ENCODE measurements around the gene CCDC87.

CCDC87 gene

DNA sequence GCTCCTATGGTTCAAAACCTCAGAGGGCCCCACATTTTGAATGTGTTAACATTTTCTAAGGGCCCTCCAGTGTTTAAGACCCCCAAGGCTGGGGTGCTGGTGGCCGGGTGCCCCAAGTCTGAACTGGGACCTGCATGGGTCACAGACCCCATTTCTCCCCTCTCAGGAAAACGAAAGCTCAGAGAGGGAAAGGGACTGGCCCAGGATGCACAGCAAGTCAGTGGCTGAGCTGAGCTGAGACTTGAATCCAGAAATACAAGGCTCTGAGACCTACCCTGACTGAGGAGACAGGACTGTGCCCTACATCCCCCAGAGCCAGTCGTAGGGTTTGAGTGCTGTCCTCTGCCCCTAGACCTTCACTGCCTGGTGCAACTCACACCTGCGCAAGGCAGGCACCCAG, 42.0 kb downstream of the CCDC87 start:
- Histone ChIP-seq H3F3A (ENCODE audit: low read depth) (no peaks in the 10 kb centered on the region), H3K9ac (ENCODE audit: low read depth, low read length, poor library complexity, severe bottlenecking) (no peak overlapping the region), H3K4me2 (ENCODE audit: low read depth, low read length, poor library complexity, severe bottlenecking) (no peak overlapping the region), H3K9me3 (ENCODE audit: insufficient read depth, low read depth, low read length) (no peaks in the 10 kb centered on the region), H3K9me2 (replicated peaks; ENCODE audit: low read depth, low read length) (no peaks in the 10 kb centered on the region), H3K4me3 (ENCODE audit: low read length, poor library complexity, severe bottlenecking) (no peak overlapping the region), H3K4me1 (ENCODE audit: insufficient read depth, low read length, poor library complexity, severe bottlenecking) (no peaks in the 10 kb centered on the region), H4K20me1 (ENCODE audit: insufficient read depth, low read length, poor library complexity, severe bottlenecking) (no peaks in the 10 kb centered on the region), H3K79me2 (ENCODE audit: insufficient read depth, low read length) (no peaks in the 10 kb centered on the region), H3K36me3 (ENCODE audit: insufficient read depth, low read length) (no peaks in the 10 kb centered on the region), H3K27me3 (ENCODE audit: insufficient read depth, low read length, poor library complexity, severe bottlenecking) (no peaks in the 10 kb centered on the region), H2AFZ (ENCODE audit: low read length) (no peak overlapping the region)
- TF ChIP-seq EZH2phosphoT487 (IDR thresholded peaks at IDR 0.05; ENCODE audit: borderline replicate concordance): no peak
- TF ChIP-seq, protein P1, sequence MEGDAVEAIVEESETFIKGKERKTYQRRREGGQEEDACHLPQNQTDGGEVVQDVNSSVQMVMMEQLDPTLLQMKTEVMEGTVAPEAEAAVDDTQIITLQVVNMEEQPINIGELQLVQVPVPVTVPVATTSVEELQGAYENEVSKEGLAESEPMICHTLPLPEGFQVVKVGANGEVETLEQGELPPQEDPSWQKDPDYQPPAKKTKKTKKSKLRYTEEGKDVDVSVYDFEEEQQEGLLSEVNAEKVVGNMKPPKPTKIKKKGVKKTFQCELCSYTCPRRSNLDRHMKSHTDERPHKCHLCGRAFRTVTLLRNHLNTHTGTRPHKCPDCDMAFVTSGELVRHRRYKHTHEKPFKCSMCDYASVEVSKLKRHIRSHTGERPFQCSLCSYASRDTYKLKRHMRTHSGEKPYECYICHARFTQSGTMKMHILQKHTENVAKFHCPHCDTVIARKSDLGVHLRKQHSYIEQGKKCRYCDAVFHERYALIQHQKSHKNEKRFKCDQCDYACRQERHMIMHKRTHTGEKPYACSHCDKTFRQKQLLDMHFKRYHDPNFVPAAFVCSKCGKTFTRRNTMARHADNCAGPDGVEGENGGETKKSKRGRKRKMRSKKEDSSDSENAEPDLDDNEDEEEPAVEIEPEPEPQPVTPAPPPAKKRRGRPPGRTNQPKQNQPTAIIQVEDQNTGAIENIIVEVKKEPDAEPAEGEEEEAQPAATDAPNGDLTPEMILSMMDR (conservative IDR thresholded peaks at IDR 0.05; ENCODE audit: low read length): no peak

DNA sequence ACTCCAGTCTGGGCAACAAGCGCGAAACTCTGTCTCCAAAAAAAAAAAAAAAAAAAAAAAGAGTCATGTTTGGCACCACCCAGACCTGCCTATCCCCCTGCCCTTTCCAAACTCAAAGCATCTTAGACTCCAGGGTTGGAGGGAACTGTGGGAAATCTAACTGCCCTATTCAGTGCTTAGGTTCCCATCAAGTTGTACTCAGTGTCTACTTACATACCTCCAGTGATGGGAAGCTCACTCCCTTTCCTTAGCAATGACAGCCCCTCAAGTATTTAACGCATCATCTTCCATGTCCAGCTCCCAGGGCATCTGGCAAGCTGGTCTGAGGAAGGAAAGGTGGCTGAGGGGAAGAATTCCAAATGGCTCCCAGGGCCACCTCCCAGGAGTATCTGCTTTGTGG, 43.2 kb downstream of the CCDC87 start:
- no peaks in the 10 kb centered on the region for H3K9me3 ChIP-seq (ENCODE audit: insufficient read depth, low read depth, low read length)
- H3K27me3 ChIP-seq (ENCODE audit: insufficient read depth, low read length, poor library complexity, severe bottlenecking): no peaks in the 10 kb centered on the region
- peaks cover 3% of the 10 kb centered on the region for H3K4me1 ChIP-seq (ENCODE audit: insufficient read depth, low read length, poor library complexity, severe bottlenecking)
- no peak overlapping the region for H3K4me3 ChIP-seq (ENCODE audit: low read length, poor library complexity, severe bottlenecking)
- H2AFZ ChIP-seq (ENCODE audit: low read length): no peak overlapping the region
- peaks cover 12% of the 10 kb centered on the region for H3K79me2 ChIP-seq (ENCODE audit: insufficient read depth, low read length)
- no peak overlapping the region for H3K9ac ChIP-seq (ENCODE audit: low read depth, low read length, poor library complexity, severe bottlenecking)
- H4K20me1 ChIP-seq (ENCODE audit: insufficient read depth, low read length, poor library complexity, severe bottlenecking): no peaks in the 10 kb centered on the region
- no peaks in the 10 kb centered on the region for H3K36me3 ChIP-seq (ENCODE audit: insufficient read depth, low read length)
- no peaks in the 10 kb centered on the region for H3F3A ChIP-seq (ENCODE audit: low read depth)
- no peak for TF ChIP-seq EZH2phosphoT487 (IDR thresholded peaks at IDR 0.05; ENCODE audit: borderline replicate concordance)
- TF ChIP-seq, protein P1 (conservative IDR thresholded peaks at IDR 0.05; ENCODE audit: low read length): no peak
- H3K9me2 ChIP-seq (replicated peaks; ENCODE audit: low read depth, low read length): no peaks in the 10 kb centered on the region
- no peak overlapping the region for H3K4me2 ChIP-seq (ENCODE audit: low read depth, low read length, poor library complexity, severe bottlenecking)

DNA sequence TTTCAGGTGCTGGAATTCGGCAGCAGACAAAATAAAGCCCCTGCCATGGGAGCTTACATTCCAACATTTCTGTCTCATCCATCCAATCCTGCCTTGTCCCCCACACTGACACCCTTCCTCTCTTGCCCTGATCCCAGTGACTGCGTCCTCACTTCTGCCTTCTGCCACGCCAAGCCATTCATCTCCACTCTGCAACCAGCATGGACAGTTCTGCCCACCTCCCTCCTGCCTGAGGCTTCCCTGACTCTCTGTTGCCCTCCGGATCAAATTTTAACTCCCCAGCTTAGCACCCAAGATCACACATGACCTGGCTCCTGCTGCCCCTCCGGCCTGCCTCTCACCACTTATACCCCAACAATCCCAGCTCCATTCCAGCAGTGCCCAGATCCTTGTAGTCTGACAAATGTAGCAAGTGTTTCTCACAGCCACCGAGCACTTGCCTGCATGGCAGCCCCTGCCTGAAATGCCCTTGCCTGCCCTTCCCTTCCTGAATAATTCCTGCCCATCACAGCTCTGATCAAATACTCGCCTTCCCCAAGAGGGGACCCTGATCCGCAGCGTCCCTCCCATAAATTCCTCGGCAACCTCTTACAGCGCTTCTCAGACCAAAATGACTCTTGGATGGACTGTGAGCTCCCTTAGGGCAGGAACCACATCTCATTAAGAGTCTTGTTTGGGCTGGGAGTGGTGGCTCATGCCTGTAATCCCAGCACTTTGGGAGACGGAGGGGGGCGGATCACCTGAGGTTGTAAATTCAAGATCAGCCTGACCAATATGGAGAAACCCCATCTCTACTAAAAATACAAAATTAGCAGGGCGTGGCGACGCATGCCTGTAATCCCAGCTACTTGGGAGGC, 43.9 kb downstream of the CCDC87 start:
- TF ChIP-seq, protein P1 (conservative IDR thresholded peaks at IDR 0.05; ENCODE audit: low read length): no peak
- TF ChIP-seq EZH2phosphoT487 (IDR thresholded peaks at IDR 0.05; ENCODE audit: borderline replicate concordance): no peak
- no peaks in the 10 kb centered on the region for H3K36me3 ChIP-seq (ENCODE audit: insufficient read depth, low read length)
- H3K4me1 ChIP-seq (ENCODE audit: insufficient read depth, low read length, poor library complexity, severe bottlenecking): peaks cover 8% of the 10 kb centered on the region
- H3K27me3 ChIP-seq (ENCODE audit: insufficient read depth, low read length, poor library complexity, severe bottlenecking): no peaks in the 10 kb centered on the region
- H3K9me3 ChIP-seq (ENCODE audit: insufficient read depth, low read depth, low read length): no peaks in the 10 kb centered on the region
- peaks cover 18% of the 10 kb centered on the region for H3K79me2 ChIP-seq (ENCODE audit: insufficient read depth, low read length)
- no peak overlapping the region for H3K9ac ChIP-seq (ENCODE audit: low read depth, low read length, poor library complexity, severe bottlenecking)
- peaks cover 3% of the 10 kb centered on the region; the same call in 1 of the 2 replicates for H3F3A ChIP-seq (ENCODE audit: low read depth)
- H3K4me3 ChIP-seq (ENCODE audit: low read length, poor library complexity, severe bottlenecking): no peak overlapping the region
- H2AFZ ChIP-seq (ENCODE audit: low read length): no peak overlapping the region
- H4K20me1 ChIP-seq (ENCODE audit: insufficient read depth, low read length, poor library complexity, severe bottlenecking): no peaks in the 10 kb centered on the region
- no peaks in the 10 kb centered on the region for H3K9me2 ChIP-seq (replicated peaks; ENCODE audit: low read depth, low read length)
- H3K4me2 ChIP-seq (ENCODE audit: low read depth, low read length, poor library complexity, severe bottlenecking): no peak overlapping the region

All from Loucy (cell line).